Measurements from ENCODE around the gene COL6A1. TPM values are rescaled to one million over a fixed set of nuclear protein-coding genes. Genes with fewer than 3 reads are reported as not detected.

The COL6A1 gene
- total and polyA plus RNA-seq, 4 donors, result 16.9 to 82.0 (median 35.7) TPM

GRCh38 chr21:45994086-45994661 lies 12.6 kb downstream of the COL6A1 start:
- no peaks in the 10 kb centered on the region for H3K9me3 ChIP-seq (ENCODE audit: control insufficient read depth in 4 of 4, low read length in 3 of 4)
- peaks cover 0 to 6% (median 2%) of the 10 kb centered on the region in 4 donors for H3K36me3 ChIP-seq (ENCODE audit: control insufficient read depth in 4 of 4, insufficient read depth in 3 of 4, low read depth in 1 of 4, low read length in 3 of 4)
- TF ChIP-seq FOXA2 (IDR thresholded peaks at IDR 0.05) (no peak), SP1 (IDR thresholded peaks at IDR 0.05) (no peak), REST (IDR thresholded peaks at IDR 0.05) (no peak), JUND (IDR thresholded peaks at IDR 0.05) (no peak), EGR1 (IDR thresholded peaks at IDR 0.05; ENCODE audit: low read depth in 2 of 2) (no peak), RAD21 (IDR thresholded peaks at IDR 0.05) (no peak), HNF4A (conservative IDR thresholded peaks at IDR 0.05) (no peak), TAF1 (conservative IDR thresholded peaks at IDR 0.05) (no peak)
- TF ChIP-seq, protein P1, sequence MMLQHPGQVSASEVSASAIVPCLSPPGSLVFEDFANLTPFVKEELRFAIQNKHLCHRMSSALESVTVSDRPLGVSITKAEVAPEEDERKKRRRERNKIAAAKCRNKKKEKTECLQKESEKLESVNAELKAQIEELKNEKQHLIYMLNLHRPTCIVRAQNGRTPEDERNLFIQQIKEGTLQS (IDR thresholded peaks at IDR 0.05), result no peak
- H3K9ac ChIP-seq (ENCODE audit: low read depth in 1 of 2, low read length in 2 of 2), result no peak overlapping the region
- no peaks in the 10 kb centered on the region for H3K27me3 ChIP-seq (ENCODE audit: control insufficient read depth in 4 of 4, insufficient read depth in 4 of 4, low read length in 3 of 4)
- peaks cover 0 to 4% (median 1%) of the 10 kb centered on the region in 4 donors for H3K4me1 ChIP-seq (ENCODE audit: control insufficient read depth in 4 of 4, insufficient read depth in 4 of 4, low read length in 3 of 4)
- peak overlapping the region in 1 of 2 donors; percentile 2 for H3K27ac ChIP-seq (ENCODE audit: low read depth in 1 of 2, low read length in 2 of 2)
- DNase-seq (ENCODE audit: low spot score), result no peak
- H3K4me3 ChIP-seq (ENCODE audit: low read depth in 1 of 3, low read length in 3 of 3), result no peak overlapping the region
- WGBS, result 96% methylated on average over 24 of the region's 24 CpGs

DNA sequence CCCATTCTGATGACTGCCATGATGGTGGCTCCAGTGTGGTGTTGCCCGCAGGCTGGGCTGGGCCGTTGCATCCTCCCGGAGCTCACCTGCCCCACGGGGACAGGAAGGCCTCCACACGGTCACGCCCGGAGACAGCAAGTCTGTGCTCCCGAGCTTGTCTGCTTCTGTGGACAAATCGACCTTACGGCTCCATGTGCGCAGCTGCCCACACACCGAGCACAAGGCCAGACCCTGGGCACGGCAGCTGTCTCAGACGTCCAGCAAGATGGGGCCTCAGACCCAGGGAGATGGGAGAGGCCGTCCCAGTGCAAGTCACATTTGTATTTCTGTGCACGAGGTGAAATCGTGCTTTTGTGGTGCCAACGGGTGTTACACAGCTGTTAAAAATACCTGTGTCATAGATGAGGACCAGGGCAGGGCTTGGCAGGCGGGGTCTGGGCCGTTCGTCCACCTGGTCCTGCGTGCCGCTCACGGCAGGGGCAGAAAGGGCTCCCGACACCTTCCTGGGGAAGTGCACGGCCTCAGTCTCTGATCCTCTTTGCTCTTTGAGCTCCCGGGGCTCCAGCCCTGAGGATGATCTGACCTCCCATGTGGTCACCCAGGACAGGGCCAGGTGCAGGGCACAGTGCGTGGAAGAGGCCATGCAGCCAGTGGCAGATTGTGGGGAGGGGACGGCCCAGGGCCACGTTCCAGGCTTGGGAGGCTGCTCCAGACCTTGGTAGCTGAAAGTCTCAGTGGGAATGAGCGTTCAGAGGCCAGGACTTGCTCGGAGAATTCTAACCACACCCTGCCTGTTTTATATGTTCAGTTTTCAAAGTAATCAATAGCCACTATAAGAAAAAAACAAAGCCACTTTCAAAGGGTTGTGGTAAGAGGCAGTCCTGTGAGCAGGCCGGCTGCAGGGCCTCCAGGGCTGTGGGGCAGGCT lies 13.5 kb downstream of the COL6A1 start:
- no peak for DNase-seq (ENCODE audit: low spot score)
- no peak overlapping the region for H3K9ac ChIP-seq (ENCODE audit: low read depth in 1 of 2, low read length in 2 of 2)
- 88% methylated on average over 33 of the region's 33 CpGs for WGBS
- H3K27me3 ChIP-seq (ENCODE audit: control insufficient read depth in 4 of 4, insufficient read depth in 4 of 4, low read length in 3 of 4), result no peaks in the 10 kb centered on the region
- peaks cover 0 to 5% (median 2%) of the 10 kb centered on the region in 4 donors for H3K36me3 ChIP-seq (ENCODE audit: control insufficient read depth in 4 of 4, insufficient read depth in 3 of 4, low read depth in 1 of 4, low read length in 3 of 4)
- no peaks in the 10 kb centered on the region for H3K9me3 ChIP-seq (ENCODE audit: control insufficient read depth in 4 of 4, low read length in 3 of 4)
- H3K27ac ChIP-seq (ENCODE audit: low read depth in 1 of 2, low read length in 2 of 2), result no peak overlapping the region
- no peak overlapping the region for H3K4me3 ChIP-seq (ENCODE audit: low read depth in 1 of 3, low read length in 3 of 3)
- peaks cover 0 to 4% (median 1%) of the 10 kb centered on the region in 4 donors for H3K4me1 ChIP-seq (ENCODE audit: control insufficient read depth in 4 of 4, insufficient read depth in 4 of 4, low read length in 3 of 4)
- TF ChIP-seq HNF4G (IDR thresholded peaks at IDR 0.05) (no peak), GABPA (IDR thresholded peaks at IDR 0.05 in 1 of 2, conservative IDR thresholded peaks at IDR 0.05 in 1 of 2) (no peak), NR2F2 (IDR thresholded peaks at IDR 0.05) (no peak), HNF4A (conservative IDR thresholded peaks at IDR 0.05) (no peak), RXRA (IDR thresholded peaks at IDR 0.05) (no peak), TAF1 (conservative IDR thresholded peaks at IDR 0.05) (no peak), REST (IDR thresholded peaks at IDR 0.05) (no peak), EGR1 (IDR thresholded peaks at IDR 0.05; ENCODE audit: low read depth in 2 of 2) (no peak), SP1 (IDR thresholded peaks at IDR 0.05) (no peak), CTCF (IDR thresholded peaks at IDR 0.05; ENCODE audit: low read depth, low read length, missing input control) (no peak), YY1 (IDR thresholded peaks at IDR 0.05) (no peak), RAD21 (IDR thresholded peaks at IDR 0.05) (no peak), FOXA2 (IDR thresholded peaks at IDR 0.05) (no peak), JUND (IDR thresholded peaks at IDR 0.05) (no peak)
- TF ChIP-seq, protein P1 (IDR thresholded peaks at IDR 0.05), result no peak
- TF ChIP-seq, protein P2, sequence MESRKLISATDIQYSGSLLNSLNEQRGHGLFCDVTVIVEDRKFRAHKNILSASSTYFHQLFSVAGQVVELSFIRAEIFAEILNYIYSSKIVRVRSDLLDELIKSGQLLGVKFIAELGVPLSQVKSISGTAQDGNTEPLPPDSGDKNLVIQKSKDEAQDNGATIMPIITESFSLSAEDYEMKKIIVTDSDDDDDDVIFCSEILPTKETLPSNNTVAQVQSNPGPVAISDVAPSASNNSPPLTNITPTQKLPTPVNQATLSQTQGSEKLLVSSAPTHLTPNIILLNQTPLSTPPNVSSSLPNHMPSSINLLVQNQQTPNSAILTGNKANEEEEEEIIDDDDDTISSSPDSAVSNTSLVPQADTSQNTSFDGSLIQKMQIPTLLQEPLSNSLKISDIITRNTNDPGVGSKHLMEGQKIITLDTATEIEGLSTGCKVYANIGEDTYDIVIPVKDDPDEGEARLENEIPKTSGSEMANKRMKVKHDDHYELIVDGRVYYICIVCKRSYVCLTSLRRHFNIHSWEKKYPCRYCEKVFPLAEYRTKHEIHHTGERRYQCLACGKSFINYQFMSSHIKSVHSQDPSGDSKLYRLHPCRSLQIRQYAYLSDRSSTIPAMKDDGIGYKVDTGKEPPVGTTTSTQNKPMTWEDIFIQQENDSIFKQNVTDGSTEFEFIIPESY (IDR thresholded peaks at IDR 0.05), result no peak
- TF ChIP-seq, protein P3, sequence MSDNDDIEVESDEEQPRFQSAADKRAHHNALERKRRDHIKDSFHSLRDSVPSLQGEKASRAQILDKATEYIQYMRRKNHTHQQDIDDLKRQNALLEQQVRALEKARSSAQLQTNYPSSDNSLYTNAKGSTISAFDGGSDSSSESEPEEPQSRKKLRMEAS (IDR thresholded peaks at IDR 0.05), result no peak
